Measurements from ENCODE around the gene CMIP.

CMIP gene

GRCh38 chr16:81483970-81484595 is 39.5 kb downstream of the CMIP start:
- H3K27ac ChIP-seq (ENCODE audit: low read length, poor library complexity, severe bottlenecking): no peak overlapping the region
- peak overlapping the region in 1 of 2 experiments; percentile 1 for H2BK12ac ChIP-seq (ENCODE audit: low read length in 2 of 2)
- peak overlapping the region; percentile 17 for H2AK5ac ChIP-seq (ENCODE audit: low read length, severe bottlenecking)
- peaks cover 50% of the 10 kb centered on the region for H3K79me1 ChIP-seq (replicated peaks; ENCODE audit: low read length, poor library complexity, severe bottlenecking)
- H3K4me2 ChIP-seq (ENCODE audit: low read length, poor library complexity, severe bottlenecking): no peak overlapping the region
- no peak overlapping the region for H3K23ac ChIP-seq (ENCODE audit: low read length in 2 of 2)
- H3K4ac ChIP-seq (ENCODE audit: low read depth in 1 of 2, low read length in 2 of 2): peak overlapping the region; percentile 62 to 88
- no peaks in the 10 kb centered on the region for H3K27me3 ChIP-seq (ENCODE audit: control insufficient read depth in 1 of 2, insufficient read depth in 1 of 2, low read length in 2 of 2)
- no peak overlapping the region for H2BK5ac ChIP-seq (ENCODE audit: low read depth, low read length, poor library complexity, severe bottlenecking)
- no peak overlapping the region for H3K9ac ChIP-seq (ENCODE audit: low read length)
- peak overlapping the region; percentile 48 to 82 for H3K18ac ChIP-seq (ENCODE audit: low read depth in 1 of 2, low read length in 2 of 2)
- H2BK15ac ChIP-seq (ENCODE audit: low read depth, poor library complexity, severe bottlenecking): peak overlapping the region; percentile 77
- H3K4me3 ChIP-seq (ENCODE audit: insufficient read depth in 1 of 2, low read depth in 1 of 2, low read length in 2 of 2): peak overlapping the region in 1 of 2 experiments; percentile 7
- H4K91ac ChIP-seq (ENCODE audit: low read length): peak overlapping the region; percentile 30
- DNase-seq: no peak
- H3K36me3 ChIP-seq (ENCODE audit: control insufficient read depth in 1 of 2, insufficient read depth in 2 of 2, low read depth in 1 of 2, low read length in 2 of 2): no peaks in the 10 kb centered on the region
- H2BK120ac ChIP-seq (ENCODE audit: low read depth, low read length): no peak overlapping the region
- H3K14ac ChIP-seq (ENCODE audit: low read length in 2 of 2): no peak overlapping the region
- H3K9me3 ChIP-seq (ENCODE audit: control insufficient read depth, low read length): no peaks in the 10 kb centered on the region
- H4K8ac ChIP-seq (ENCODE audit: low read length): no peak overlapping the region
- 95% methylated on average over 13 of the region's 22 CpGs for WGBS
- no peak overlapping the region for H2AFZ ChIP-seq (ENCODE audit: low read depth, low read length)
- H3K4me1 ChIP-seq (ENCODE audit: control insufficient read depth, insufficient read depth, low read depth, low read length): peaks cover 42% of the 10 kb centered on the region

GRCh38 chr16:81484908-81485624 is 40.5 kb downstream of the CMIP start:
- Histone ChIP-seq H2BK12ac (ENCODE audit: low read length in 2 of 2) (peak overlapping the region in 1 of 2 experiments; percentile 7), H2BK5ac (ENCODE audit: low read depth, low read length, poor library complexity, severe bottlenecking) (no peak overlapping the region)

GRCh38 chr16:81485824-81486539 is 41.4 kb downstream of the CMIP start:
- no peak for DNase-seq

More at GRCh38 chr16:81484908-81485624, 40.5 kb downstream of the CMIP start:
- H3K18ac ChIP-seq (ENCODE audit: low read depth in 1 of 2, low read length in 2 of 2): no peak overlapping the region
- WGBS: 86% methylated on average over 9 of the region's 11 CpGs
- no peak overlapping the region for H3K14ac ChIP-seq (ENCODE audit: low read length in 2 of 2)
- H4K91ac ChIP-seq (ENCODE audit: low read length): no peak overlapping the region
- H3K9me3 ChIP-seq (ENCODE audit: control insufficient read depth, low read length): no peaks in the 10 kb centered on the region
- H2AK5ac ChIP-seq (ENCODE audit: low read length, severe bottlenecking): no peak overlapping the region
- H3K9ac ChIP-seq (ENCODE audit: low read length): peak overlapping the region; percentile 5
- no peak overlapping the region for H3K23ac ChIP-seq (ENCODE audit: low read length in 2 of 2)
- no peak overlapping the region for H4K8ac ChIP-seq (ENCODE audit: low read length)
- peak overlapping the region; percentile 76 for H2BK15ac ChIP-seq (ENCODE audit: low read depth, poor library complexity, severe bottlenecking)
- no peak for DNase-seq
- no peak overlapping the region for H2AFZ ChIP-seq (ENCODE audit: low read depth, low read length)
- H3K4me3 ChIP-seq (ENCODE audit: insufficient read depth in 1 of 2, low read depth in 1 of 2, low read length in 2 of 2): no peak overlapping the region
- H3K4ac ChIP-seq (ENCODE audit: low read depth in 1 of 2, low read length in 2 of 2): no peak overlapping the region
- no peaks in the 10 kb centered on the region for H3K27me3 ChIP-seq (ENCODE audit: control insufficient read depth in 1 of 2, insufficient read depth in 1 of 2, low read length in 2 of 2)
- no peaks in the 10 kb centered on the region for H3K36me3 ChIP-seq (ENCODE audit: control insufficient read depth in 1 of 2, insufficient read depth in 2 of 2, low read depth in 1 of 2, low read length in 2 of 2)
- no peak overlapping the region for H3K27ac ChIP-seq (ENCODE audit: low read length, poor library complexity, severe bottlenecking)
- H3K4me1 ChIP-seq (ENCODE audit: control insufficient read depth, insufficient read depth, low read depth, low read length): peaks cover 46% of the 10 kb centered on the region
- H3K4me2 ChIP-seq (ENCODE audit: low read length, poor library complexity, severe bottlenecking): no peak overlapping the region
- no peak overlapping the region for H2BK120ac ChIP-seq (ENCODE audit: low read depth, low read length)
- peaks cover 50% of the 10 kb centered on the region for H3K79me1 ChIP-seq (replicated peaks; ENCODE audit: low read length, poor library complexity, severe bottlenecking)

DNA sequence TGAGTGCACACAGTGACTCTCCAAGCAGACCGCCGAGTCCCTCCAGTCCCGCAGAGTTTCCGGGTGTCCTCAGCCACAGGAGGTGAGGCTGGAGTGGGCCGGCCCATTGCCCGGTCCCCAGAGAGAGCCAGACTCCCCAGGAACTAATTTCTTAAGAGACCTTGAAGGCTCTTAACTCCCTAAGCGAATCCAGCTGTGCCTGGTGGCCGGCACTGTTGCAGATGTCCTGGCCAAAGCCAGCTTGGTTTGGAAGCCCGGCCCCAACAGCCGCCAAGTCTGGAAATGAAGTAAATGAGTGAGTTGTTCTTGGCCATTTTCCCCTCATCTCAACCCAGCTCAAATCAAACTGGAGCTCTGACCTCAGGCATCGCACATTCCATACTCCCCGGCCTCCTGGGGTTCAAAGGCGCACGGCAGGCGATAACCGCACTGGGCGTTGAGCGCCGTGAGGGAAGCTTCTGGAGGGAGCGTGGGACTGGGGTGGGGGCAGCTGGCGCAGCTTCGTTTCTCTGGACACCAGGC is 42.0 kb downstream of the CMIP start:
- H4K91ac ChIP-seq (ENCODE audit: low read length): no peak overlapping the region

More at GRCh38 chr16:81485824-81486539, 41.4 kb downstream of the CMIP start:
- Histone ChIP-seq H3K79me1 (replicated peaks; ENCODE audit: low read length, poor library complexity, severe bottlenecking) (peaks cover 48% of the 10 kb centered on the region), H3K4me3 (ENCODE audit: insufficient read depth in 1 of 2, low read depth in 1 of 2, low read length in 2 of 2) (no peak overlapping the region), H4K8ac (ENCODE audit: low read length) (no peak overlapping the region), H2BK15ac (ENCODE audit: low read depth, poor library complexity, severe bottlenecking) (no peak overlapping the region), H3K4ac (ENCODE audit: low read depth in 1 of 2, low read length in 2 of 2) (no peak overlapping the region), H3K14ac (ENCODE audit: low read length in 2 of 2) (no peak overlapping the region), H2BK12ac (ENCODE audit: low read length in 2 of 2) (peak overlapping the region in 1 of 2 experiments; percentile 45), H3K27me3 (ENCODE audit: control insufficient read depth in 1 of 2, insufficient read depth in 1 of 2, low read length in 2 of 2) (no peaks in the 10 kb centered on the region), H3K4me2 (ENCODE audit: low read length, poor library complexity, severe bottlenecking) (no peak overlapping the region), H3K18ac (ENCODE audit: low read depth in 1 of 2, low read length in 2 of 2) (peak overlapping the region in 1 of 2 experiments; percentile 40), H2BK120ac (ENCODE audit: low read depth, low read length) (no peak overlapping the region), H2BK5ac (ENCODE audit: low read depth, low read length, poor library complexity, severe bottlenecking) (no peak overlapping the region), H3K23ac (ENCODE audit: low read length in 2 of 2) (no peak overlapping the region), H3K4me1 (ENCODE audit: control insufficient read depth, insufficient read depth, low read depth, low read length) (peaks cover 44% of the 10 kb centered on the region), H3K36me3 (ENCODE audit: control insufficient read depth in 1 of 2, insufficient read depth in 2 of 2, low read depth in 1 of 2, low read length in 2 of 2) (no peaks in the 10 kb centered on the region), H3K9ac (ENCODE audit: low read length) (peak overlapping the region; percentile 31), H4K91ac (ENCODE audit: low read length) (no peak overlapping the region), H3K9me3 (ENCODE audit: control insufficient read depth, low read length) (no peaks in the 10 kb centered on the region), H2AK5ac (ENCODE audit: low read length, severe bottlenecking) (no peak overlapping the region), H3K27ac (ENCODE audit: low read length, poor library complexity, severe bottlenecking) (no peak overlapping the region), H2AFZ (ENCODE audit: low read depth, low read length) (no peak overlapping the region)
- WGBS: 96% methylated on average over 21 of the region's 21 CpGs

More for the DNA sequence above, 42.0 kb downstream of the CMIP start:
- H3K4me3 ChIP-seq (ENCODE audit: insufficient read depth in 1 of 2, low read depth in 1 of 2, low read length in 2 of 2): no peak overlapping the region
- DNase-seq: no peak
- peak overlapping the region in 1 of 2 experiments; percentile 15 for H3K4ac ChIP-seq (ENCODE audit: low read depth in 1 of 2, low read length in 2 of 2)
- H3K9me3 ChIP-seq (ENCODE audit: control insufficient read depth, low read length): no peaks in the 10 kb centered on the region
- H3K36me3 ChIP-seq (ENCODE audit: control insufficient read depth in 1 of 2, insufficient read depth in 2 of 2, low read depth in 1 of 2, low read length in 2 of 2): no peaks in the 10 kb centered on the region
- no peak overlapping the region for H3K4me2 ChIP-seq (ENCODE audit: low read length, poor library complexity, severe bottlenecking)
- H3K27me3 ChIP-seq (ENCODE audit: control insufficient read depth in 1 of 2, insufficient read depth in 1 of 2, low read length in 2 of 2): no peaks in the 10 kb centered on the region
- no peak overlapping the region for H2AK5ac ChIP-seq (ENCODE audit: low read length, severe bottlenecking)
- H2BK12ac ChIP-seq (ENCODE audit: low read length in 2 of 2): no peak overlapping the region
- peak overlapping the region; percentile 31 for H3K9ac ChIP-seq (ENCODE audit: low read length)
- H3K27ac ChIP-seq (ENCODE audit: low read length, poor library complexity, severe bottlenecking): no peak overlapping the region
- H3K4me1 ChIP-seq (ENCODE audit: control insufficient read depth, insufficient read depth, low read depth, low read length): peaks cover 40% of the 10 kb centered on the region
- H3K18ac ChIP-seq (ENCODE audit: low read depth in 1 of 2, low read length in 2 of 2): no peak overlapping the region
- no peak overlapping the region for H2AFZ ChIP-seq (ENCODE audit: low read depth, low read length)
- peaks cover 47% of the 10 kb centered on the region for H3K79me1 ChIP-seq (replicated peaks; ENCODE audit: low read length, poor library complexity, severe bottlenecking)
- WGBS: 96% methylated on average over 20 of the region's 22 CpGs
- no peak overlapping the region for H3K14ac ChIP-seq (ENCODE audit: low read length in 2 of 2)
- H2BK5ac ChIP-seq (ENCODE audit: low read depth, low read length, poor library complexity, severe bottlenecking): no peak overlapping the region
- no peak overlapping the region for H2BK120ac ChIP-seq (ENCODE audit: low read depth, low read length)
- H2BK15ac ChIP-seq (ENCODE audit: low read depth, poor library complexity, severe bottlenecking): peak overlapping the region; percentile 36
- H4K8ac ChIP-seq (ENCODE audit: low read length): no peak overlapping the region
- no peak overlapping the region for H3K23ac ChIP-seq (ENCODE audit: low read length in 2 of 2)
